ENCODE data around the gene CCNL2.
"Not testable (repeated sequence)": the region's sequence is repeated elsewhere in the genome, so short reads cannot be mapped to it uniquely, and the experiment has no call there.

Gene CCNL2

DNA sequence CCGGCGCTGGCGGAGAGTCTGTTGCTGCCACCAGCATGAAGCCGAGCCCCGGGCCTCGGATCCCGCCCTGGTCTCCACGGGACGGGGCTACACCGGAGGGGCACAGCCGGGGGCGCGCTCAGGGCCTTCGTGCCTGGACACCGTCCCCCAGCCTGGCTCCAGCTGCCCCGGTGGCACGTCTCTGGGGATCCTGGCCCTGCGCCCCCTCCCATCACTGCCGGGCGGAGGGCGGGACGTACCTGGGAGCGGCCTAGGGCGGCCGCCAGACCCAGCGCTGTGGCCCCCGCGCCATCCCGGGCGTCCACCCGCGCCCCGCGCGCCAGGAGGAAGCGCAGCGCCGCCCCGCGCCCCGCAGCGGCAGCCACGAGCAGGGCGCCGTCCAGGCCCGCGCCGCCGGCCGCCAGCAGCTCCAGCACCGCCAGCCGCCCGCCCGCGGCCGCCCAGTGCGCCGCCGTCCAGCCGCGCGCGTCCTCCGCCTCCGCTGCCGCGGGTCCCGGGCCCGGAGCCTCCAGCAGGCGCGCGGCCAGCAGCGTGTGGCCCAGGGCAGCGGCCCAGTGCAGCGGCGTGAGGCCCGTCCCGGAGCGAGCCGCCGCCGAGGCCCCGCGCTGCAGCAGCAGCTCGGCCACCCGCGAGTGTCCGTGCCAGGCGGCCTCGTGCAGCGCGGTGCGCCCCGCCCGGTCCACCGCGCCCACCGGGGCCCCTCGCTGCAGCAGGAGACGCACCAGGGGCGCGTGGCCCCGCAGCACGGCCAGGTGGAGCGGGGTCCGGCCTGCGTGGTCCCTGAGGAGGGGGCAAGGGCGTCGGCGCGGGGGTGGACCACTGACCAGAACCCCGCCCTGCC lies 20.9 kb upstream of the CCNL2 start:
- no peak for DNase-seq (ENCODE audit: low spot score)

DNA sequence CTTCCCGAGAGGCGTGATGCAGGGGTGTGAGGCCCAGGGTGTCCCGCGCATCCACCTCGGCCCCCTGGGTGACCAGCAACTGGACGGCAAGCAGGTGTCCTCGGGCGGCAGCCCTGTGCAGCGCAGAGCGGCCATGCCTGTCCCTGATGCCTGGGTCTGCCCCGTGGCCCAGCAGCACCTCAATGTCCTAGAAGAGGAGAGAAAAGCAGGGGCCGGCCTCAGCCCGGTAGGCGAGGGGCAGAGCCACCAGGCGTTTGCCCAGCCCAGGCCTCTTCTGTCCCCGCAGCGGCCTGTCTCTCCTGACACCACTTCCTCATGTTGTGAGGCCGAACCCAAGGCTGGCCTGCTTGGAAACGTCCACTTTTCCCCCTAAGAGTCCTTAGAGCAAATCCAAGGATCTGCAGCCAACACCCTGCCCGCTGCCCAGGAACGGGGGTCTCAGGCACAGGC lies 20.3 kb upstream of the CCNL2 start:
- DNase-seq (ENCODE audit: low spot score) = no peak

DNA sequence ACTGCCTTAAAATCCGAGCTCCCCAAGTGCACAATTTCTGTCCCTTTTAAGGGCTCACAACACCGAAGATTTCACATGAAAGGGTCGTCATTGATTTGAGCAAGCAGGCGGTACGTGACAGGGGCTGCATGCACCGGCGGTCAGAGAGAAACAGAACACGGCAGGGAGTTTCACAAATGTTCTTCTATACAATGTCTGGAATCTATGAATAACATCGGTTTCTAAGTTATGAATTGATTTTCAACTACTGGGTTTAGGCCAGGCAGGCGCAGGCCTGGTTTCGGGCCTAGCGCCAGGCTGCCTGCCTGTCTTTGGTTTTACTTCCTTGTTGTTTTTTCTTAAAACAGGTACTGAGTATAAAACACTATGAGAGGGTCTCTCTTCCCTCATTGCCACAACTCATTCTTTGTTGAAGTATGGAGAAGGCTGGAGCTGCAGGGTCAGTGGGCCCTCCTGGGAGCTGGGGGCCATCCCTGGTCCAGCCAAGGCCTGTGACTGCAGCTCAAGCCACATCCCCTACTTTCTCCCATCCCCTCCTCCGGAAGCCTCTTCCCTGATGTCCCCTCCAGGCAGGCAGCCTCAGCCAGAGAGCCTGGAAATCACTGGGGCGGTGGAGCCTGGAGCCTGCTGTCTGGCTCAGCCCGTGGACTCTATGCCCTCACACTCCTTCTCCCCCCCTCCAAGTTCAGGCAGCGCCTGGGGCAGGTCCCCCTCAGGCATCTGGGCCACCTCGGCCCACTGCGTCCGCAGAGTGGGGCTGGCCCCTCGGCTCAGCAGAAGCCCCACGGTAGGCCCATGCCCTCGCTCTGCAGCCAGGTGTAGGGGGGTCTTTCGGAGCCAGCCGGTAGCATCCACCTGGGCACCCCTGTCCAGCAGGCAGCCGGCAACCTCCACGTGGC lies 19.6 kb upstream of the CCNL2 start:
- DNase-seq (ENCODE audit: low spot score) = no peak

DNA sequence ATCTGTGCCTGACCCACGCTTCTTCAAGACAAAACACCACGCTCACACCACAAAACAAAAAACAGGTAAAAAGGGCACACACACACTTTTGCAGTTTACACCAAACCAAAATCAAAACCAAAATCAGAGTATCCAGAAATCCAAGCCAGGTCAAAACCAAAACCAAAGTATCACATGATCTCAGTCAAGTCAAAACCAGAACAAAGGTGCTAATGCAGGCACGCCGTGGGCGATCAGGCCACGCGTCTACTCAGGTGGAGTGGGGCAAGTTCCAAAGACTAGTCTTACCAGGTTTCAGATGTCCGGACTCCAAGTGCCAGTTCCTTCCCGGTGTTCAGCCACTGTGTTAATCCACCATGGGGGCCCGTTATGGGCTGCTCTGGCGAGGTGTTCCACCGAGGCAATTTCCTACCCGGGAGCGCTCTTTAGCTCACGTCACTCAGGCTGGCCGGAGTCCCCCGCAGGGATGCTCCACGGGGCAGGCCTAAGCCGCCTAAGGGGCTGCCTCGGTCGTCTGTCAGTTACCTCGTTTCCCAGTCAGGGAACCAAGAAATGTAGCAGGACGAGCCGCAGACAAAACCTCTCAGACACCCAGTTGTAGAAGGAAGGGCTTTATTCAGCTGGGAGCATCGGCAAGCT lies 18.8 kb upstream of the CCNL2 start:
- DNase-seq (ENCODE audit: low spot score) = not testable (repeated sequence)

- not testable (repeated sequence) for DNase-seq (ENCODE audit: low spot score)
These were observed 18.3 kb upstream of the CCNL2 start for GRCh38 chr1:1417396-1417795.

- no peak for DNase-seq (ENCODE audit: low spot score)
These were observed 16.6 kb upstream of the CCNL2 start for GRCh38 chr1:1415751-1416150.

- DNase-seq (ENCODE audit: low spot score) = not testable (repeated sequence)
These were observed 13.3 kb upstream of the CCNL2 start for GRCh38 chr1:1412311-1412902.

DNA sequence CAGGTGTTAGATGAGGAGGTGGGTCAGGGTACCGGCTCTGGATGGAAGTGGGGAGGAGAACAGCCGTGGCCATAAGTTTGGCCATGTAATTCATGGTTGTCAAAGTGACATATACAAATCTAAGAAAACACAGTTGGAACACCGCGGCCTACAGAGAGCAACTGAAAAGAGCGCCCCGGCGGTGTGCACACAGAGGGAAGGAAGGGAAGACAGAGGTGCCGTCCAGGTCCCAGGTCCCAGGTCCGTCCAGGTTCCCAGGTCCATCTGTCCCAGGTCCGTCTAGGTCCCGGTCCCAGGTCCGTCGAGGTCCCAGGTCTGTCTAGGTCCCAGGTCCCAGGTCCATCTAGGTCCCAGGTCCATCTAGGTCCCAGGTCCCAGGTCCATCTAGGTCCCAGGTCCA lies 12.5 kb upstream of the CCNL2 start:
- no peak for DNase-seq (ENCODE audit: low spot score)

- DNase-seq (ENCODE audit: low spot score) = not testable (repeated sequence)
These were observed 11.1 kb upstream of the CCNL2 start for GRCh38 chr1:1410238-1410637.

- DNase-seq (ENCODE audit: low spot score) = no peak
These were observed 8.6 kb upstream of the CCNL2 start for GRCh38 chr1:1407636-1408318.

DNA sequence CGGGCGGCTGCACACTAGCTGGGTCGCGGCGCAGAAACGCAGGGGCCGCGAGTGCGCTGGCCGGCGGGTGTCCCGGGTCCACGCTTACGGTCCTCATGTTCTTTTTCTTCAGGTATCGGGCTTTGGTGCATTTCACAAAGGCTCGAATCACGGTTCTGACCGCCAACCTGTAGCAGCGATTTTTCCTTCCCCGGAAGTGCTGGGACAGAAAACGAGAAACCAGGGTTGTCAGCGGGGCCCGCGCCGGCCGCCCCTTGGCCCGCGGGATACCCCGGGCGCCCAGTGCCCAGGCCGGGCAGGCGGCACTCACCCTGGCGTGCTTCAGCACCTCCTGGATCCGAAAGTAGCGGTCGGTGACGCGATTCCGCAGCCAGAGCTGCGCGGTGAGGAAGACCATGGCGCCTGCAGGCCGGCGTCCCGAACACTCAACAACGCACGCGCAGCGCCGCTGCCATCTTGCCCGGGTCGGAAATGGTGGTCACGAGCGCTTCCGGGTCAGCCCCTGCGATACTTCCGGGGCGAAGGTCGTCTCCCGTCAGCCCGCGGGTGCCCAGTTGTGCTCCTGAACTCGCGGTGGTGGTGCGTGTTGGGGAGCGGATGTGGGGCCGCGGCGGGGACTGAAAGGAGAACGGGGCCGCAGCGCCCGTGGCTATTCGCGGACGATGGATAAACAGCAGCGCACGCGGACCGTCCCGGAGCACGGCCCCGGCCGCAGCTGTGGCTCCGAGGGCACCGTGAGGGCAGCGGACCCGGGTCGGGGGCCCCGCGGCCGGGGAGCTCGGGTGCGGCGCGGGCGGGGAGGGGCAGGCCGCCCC lies 7.9 kb upstream of the CCNL2 start, which contains the start of gene MRPL20:
Gene MRPL20 (minus strand): TSS at position 473 of the 815 bp plus-strand sequence. CDS start 76 bp downstream, at position 397.
- peak; percentile 93 for DNase-seq (ENCODE audit: low spot score)

DNA sequence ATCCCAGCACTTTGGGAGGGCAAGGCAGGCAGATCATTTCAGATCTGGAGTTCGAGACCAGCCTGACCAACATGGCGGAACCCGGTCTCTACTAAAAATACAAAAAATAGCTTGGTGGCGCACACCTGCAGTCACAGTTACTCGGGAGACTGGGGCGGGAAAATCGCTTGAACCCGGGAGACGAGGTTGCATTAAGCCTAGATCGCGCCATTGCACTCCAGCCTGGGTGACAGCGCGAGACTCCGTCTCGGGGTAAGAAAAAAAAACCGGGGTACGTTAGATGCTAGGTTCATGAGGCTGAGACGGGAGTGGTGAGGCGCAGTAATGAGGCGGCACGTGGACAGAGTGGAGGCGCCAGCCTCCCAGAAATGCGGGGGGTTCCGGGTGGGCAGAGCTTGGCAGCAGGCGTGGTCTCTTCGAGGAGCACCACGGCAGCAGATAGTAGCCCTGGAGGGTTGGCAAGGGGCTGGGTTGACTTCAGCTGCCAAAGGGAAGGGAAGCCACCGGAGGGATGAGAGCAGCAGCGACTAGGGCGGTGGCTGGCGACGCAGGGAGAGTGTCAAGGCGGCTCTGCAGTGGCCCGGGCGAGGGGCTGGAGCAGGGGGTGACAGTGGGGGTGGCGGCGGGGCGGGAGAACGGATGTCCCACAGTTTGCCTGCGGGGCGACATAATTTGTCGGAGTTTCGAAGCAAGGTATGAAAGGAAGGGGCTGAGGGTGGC lies 7.1 kb upstream of the CCNL2 start:
- DNase-seq (ENCODE audit: low spot score) = no peak

DNA sequence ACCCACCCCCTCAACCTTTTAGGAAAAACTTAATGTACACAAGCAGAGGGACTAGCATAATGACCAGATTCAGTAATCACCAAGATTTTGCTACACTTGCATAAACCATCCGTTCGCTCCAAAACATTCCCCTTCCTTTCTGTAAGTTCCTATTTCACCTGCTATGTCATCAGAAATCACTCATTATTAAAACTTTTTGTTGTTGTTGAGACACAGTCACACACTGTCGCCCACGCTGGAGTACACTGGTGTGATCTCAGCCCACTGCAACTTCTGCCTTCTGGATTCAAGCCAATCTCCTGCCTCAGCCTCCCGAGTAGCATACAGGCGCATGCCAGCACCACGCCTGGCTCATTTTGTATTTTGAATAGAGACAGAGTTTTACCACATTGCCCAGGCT lies 4.5 kb upstream of the CCNL2 start:
- DNase-seq (ENCODE audit: low spot score) = no peak

DNA sequence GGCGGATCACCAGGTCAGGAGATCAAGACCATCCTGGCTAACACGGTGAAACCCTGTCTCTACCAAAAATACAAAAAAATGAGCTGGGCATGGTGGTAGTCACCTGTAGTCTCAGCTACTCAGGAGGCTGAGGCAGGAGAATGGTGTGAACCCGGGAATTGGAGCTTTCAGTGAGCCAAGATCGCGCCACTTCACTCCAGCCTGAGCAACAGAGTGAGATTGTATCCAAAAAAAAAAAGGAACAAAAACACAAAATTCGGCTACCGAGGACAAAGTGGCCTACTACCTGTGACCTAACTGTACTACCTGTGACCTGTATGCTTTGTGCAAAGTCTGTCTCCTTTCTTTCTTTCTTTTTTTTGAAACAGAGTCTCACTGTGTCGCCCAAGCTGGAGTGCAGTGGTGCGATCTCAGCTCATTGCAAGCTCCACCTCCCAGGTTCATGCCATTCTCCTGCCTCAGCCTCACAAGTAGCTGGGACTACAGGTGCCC lies 3.8 kb upstream of the CCNL2 start:
- not testable (repeated sequence) for DNase-seq (ENCODE audit: low spot score)

DNA sequence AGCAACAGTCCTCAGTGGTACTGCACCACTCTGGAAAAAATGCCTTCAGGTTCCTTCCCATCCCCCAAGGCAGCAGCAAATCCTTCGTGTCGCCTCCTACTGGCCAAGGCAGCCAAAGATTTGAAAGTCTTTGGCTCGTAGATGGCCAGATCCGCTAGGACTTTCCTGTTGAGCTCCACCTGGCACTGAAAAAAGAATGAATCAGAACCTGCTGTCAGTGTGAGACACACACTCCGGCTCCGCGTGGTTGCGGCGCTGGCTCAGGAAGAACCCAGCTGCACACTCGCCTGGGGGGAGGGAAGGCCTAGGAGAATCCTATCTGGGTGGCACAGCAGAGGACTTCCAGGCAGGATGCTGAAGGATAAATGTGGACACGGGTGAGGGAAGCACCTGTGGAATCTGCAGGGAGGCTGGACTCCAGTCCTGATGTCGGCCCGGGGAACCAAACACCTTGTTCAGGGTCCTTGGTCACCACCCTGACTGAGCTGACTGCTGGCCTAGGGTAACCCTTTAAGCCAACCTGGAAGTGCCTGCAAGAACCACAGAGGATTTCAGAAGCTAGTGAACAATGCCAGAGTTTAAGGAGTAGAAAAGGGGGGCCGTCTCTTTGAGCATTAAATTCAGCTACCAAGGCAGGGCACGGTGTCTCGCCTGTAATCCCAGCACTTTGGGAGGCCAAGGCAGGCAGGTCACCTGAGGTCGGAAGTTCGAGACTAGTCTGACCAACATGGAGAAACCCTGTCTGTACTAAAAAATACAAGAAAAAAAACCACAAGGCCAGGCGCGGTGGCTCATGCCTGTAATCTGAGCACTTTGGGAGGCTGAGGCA lies 3.2 kb upstream of the CCNL2 start:
- peak; percentile 37 for DNase-seq (ENCODE audit: low spot score)

- DNase-seq (ENCODE audit: low spot score) = no peak
These were observed 2.4 kb upstream of the CCNL2 start for GRCh38 chr1:1401457-1402010.

DNA sequence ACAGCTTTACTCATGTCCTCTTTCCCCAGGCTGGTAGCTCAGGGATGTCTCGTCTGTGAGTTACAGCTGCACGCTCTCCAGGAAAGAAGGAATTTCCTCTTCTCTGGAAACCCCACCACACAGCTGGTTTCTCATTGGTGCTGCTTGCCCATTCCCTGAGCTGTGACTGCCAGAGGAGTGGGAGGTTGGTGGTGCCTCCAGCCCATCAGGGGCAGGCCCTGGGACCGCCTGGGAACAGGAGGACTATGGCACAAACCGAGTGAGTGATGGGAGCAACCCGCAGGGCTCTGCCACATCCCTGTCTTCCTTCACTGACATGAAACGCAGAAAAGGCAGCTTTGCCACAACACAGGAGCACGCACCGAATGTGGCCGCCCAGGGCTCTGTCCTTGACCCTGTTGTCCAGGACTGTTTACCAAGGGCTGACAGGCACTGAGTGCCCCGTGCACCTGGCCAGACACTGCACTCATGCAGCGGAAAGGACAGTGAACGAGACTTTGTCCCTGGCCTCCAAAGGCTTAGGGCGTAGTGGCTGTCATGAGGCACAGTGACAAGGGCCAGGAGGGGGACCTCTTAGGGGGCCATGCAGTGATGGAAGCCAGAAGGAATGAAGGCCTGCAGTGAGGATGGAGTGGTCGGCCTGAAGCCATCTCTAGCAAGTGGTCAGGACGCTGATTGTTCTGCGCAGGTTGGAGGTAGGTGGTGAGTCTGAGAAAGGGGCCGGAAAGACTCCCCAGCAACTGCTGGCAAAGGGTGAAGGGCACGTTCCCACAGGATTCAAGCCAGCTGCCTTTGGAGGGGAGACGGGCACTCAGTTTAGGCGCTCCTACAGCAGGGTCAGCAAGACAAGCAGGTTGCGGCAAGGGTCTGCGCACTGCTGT lies 1.7 kb upstream of the CCNL2 start:
- no peak for DNase-seq (ENCODE audit: low spot score)

All from LoVo (cell line).